Stimulated activated CD4-positive, alpha-beta T cell treated with anti-CD3 and anti-CD28 coated beads, Interleukin-15, amount 100 ng/mL, for 1 hour (primary cell): Measurements from ENCODE around the gene MED20.
"Not testable (repeated sequence)": the region's sequence is repeated elsewhere in the genome, so short reads cannot be mapped to it uniquely, and the experiment has no call there.

Experiments used
- DNase-seq, 2 donors: peaks; one replicate each; pipeline ENCODE4 v3.0.0-alpha.2; 2020; ENCODE audit warnings: low read depth in 1 of 2, low spot score in 1 of 2

Gene MED20, protein sequence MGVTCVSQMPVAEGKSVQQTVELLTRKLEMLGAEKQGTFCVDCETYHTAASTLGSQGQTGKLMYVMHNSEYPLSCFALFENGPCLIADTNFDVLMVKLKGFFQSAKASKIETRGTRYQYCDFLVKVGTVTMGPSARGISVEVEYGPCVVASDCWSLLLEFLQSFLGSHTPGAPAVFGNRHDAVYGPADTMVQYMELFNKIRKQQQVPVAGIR

DNA sequence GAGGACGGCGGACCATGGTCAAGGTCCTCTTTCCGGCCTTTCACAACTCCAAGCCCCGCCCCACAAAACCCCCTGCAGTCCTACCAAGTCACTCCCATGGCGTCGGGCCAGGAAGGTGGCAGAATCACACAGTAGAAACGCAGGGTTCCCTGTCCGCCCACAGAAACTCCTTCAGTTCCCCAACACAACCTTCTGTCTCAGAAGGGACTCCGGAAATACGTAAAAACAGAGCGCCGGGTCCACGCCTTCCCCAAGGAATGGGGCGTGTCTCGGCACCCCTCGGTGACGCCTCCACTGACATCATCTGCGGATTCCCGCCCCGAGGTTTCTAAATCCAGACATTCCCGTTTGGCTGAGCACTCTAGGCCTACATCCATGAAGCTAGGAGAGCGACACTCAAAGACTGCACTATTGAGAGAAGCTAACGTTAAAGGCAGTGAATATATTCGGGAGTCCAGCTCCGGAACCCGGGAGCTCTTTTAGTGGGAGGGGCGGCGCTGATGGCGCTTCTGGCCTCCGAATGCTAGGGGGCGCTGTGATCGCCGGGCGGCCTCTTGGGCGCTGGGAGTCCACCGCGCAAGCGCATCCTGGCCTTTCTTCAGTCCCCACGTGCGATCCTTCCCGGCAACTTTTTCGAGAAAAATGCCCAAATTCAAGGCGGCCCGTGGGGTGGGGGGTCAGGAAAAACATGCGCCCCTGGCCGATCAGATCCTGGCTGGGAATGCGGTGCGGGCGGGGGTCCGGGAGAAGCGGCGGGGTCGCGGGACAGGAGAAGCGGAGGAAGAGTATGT, at the start of gene MED20, which contains the start of gene BYSL:
Gene MED20, minus strand, starts transcription at position 219 of the 791 bp plus-strand sequence. Its CDS starts 121 bp downstream, at position 98.
Gene BYSL, plus strand, starts transcription at position 579 of the 791 bp plus-strand sequence. Its CDS starts 64 bp downstream, at position 643.
- DNase-seq: peak; percentile 88 to 92

DNA sequence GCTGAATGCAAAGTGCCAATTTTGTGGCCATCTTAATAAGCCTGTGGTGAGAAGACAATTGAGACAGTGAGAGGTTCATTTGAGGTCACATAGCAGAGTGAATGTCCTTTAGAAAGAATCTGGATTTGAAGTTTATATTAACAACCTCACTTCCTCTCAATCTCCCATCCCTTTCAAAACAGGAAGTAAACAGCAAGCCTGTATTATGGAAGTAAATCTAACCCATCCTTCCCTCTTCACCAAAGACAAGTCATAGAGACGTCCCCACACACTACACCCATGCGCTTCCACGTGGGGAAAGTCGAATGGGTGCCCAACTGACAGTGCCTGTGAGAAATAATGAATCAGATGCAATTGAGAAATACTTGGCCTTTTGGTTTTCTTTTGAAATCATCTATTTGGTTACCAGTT, 49.5 kb upstream of the MED20 start:
- peak in 1 of 2 donors; percentile 39 for DNase-seq

DNA sequence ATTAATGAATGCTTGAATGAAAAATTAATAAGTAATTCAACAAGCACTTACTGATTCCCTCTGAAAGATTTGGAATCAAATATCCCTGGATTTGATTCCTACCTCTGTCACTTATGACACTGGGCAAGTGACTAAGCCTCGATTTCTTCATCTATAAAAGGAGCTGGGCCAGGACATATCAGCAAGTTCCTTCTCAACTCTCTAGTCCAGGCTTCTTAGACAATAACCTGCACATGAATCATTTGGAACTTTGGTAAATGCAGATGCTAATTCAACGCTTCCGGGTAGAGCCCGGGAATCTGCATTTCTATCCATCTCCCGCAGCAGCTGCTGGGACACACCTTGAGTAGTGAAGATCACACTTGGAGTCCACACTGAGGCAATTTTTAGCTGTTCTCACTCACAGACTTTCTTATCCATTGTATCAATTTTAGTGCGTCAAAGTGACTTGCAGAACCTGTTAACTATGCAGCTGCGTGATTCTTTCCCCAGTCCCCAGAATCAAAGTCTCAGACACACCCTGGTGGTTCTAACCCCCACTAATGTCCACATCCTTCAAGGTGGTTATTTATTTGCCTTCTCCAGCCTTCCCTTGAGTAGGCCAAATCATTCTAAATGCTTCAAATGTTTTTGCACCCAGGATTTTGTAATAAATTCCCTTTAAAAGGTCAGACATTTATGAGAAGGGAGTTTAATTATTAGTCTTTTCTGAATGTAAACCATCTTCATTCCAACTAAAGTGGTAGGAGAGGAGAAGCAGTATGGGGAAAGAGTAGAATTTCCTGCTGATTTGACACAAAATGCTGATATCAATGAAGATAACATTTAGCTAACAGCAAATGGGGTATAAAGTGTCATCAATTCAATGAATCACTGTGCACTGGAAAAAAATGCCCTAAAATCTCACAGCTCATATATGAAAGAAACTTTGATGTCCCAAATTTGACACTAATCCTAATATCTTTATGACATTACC, 46.7 kb upstream of the MED20 start:
- DNase-seq: no peak

GRCh38 chr6:41966961-41967311, 46.0 kb upstream of the MED20 start:
- DNase-seq: no peak

DNA sequence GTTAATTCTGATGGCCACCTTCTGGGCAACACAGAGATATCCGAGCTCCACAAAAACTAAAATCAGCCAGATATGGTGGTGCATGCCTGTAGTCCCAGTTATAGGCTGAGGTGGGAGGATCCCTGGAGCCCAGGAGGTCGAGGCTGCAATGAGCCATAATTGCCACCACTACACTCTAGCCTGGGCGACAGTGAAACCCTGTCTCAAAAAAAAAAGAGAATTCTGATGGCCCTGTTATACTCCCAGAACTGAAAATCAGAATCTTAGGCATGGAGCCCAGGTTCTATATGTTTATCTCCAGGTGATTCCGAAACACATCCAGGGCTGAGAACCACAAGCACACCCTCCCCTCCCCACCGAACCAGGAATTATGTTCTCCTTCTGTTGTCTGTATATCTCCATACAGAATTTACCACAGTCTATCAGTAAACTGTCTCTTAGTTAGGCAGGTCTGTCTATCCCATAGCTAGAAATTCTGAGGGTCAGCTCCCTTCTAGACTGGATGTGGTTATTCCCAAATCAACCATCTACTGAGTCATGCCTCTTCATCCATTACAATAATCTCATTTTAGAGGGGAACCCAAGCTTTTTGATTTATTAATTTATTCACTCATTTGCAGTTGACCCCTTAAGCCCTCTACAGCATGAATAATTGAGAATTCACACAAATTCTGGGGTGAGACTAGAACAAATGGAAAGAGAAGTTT, 45.4 kb upstream of the MED20 start:
- no peak for DNase-seq

DNA sequence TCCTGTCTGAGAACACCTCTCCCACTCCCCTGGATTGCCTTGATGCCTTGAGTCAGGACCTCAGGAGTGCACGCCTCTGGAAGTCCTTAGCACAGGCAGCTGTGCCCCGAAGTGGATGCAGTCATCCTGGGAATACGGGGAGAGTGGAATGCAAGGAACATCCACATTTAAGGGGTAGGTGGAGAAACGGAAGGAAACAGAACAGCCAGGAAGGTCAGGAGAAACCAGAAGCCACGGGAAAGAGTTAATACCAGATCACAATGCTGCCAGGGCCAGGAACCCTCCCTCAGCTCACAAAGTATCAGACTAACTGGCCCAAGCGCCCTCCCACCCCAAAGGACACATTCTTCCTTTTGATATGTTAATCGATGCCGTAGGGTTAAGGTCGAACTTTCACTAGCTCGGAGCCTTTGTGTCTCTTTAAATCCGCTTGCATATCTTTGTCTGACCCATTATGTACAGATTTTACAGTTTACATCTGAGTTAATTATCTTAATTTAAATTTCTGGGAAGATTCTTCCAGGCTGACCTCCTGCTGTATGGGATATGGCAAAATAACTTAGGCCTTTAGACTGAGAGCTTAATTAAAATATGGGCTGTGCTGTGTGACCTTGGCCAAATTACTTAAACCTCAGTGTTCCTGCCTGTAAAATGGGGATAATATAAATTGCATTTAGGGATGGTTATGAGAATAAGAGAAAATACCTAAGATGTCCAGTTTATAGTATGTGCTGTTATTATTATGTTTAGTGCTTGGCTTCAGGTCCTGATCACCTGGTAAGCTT, 44.7 kb upstream of the MED20 start:
- DNase-seq: no peak

DNA sequence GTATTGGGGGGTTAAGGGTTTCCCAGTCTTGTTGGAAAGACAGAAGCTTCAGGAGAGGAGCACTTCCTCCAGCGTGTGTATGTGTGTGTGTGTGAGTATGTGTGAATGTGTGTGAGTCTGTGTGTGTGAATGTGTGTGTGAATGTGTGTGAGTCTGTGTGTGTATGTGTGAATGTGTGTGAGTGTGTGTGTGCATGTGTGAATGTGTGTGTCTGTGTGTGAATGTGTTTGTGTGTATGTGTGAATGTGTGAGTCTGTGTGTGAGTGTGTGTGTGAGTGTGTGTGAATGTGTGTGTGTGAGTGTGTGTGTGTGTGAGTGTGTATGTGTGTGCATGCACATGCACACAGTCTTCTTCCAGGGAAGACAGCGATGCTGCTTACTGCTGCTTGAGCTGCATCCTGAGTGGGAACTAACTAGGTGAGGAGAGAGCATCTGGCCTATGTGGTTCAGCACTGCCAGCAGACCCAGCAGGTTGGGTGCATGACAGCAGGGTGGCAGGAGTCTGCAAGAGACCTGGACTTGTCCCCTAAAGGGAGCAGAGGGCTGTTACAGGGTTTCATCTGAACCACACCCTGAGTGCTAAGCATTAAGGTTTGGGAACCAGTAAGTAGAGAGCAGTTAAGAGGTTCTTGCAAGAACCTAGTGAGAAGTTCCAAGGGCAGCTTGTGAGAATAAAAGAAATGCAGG, 43.4 kb upstream of the MED20 start:
- no peak for DNase-seq

DNA sequence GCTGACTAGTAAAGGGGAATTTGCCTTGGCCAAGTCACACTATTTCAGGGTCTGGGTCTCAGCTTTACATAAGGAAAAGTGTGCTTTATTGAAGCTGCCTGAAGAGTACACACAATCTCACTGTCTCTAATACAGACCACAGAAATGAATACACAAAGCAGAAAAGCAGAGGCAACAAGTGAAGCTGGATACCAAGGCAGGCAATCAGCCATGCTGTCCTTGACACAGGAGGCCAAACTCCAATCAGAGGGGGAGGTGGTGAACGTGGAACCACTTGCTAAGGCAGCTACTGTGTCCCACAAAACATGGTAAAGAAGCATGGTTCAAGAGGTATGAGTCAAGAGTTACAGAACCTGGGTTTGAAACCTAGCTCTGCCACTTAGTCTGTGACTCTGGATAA, 42.4 kb upstream of the MED20 start:
- no peak for DNase-seq

GRCh38 chr6:41960028-41960427, 39.1 kb upstream of the MED20 start:
- no peak for DNase-seq

- DNase-seq: no peak
These were observed 37.3 kb upstream of the MED20 start for GRCh38 chr6:41958022-41958856.

GRCh38 chr6:41957117-41957516, 36.2 kb upstream of the MED20 start:
- no peak for DNase-seq

DNA sequence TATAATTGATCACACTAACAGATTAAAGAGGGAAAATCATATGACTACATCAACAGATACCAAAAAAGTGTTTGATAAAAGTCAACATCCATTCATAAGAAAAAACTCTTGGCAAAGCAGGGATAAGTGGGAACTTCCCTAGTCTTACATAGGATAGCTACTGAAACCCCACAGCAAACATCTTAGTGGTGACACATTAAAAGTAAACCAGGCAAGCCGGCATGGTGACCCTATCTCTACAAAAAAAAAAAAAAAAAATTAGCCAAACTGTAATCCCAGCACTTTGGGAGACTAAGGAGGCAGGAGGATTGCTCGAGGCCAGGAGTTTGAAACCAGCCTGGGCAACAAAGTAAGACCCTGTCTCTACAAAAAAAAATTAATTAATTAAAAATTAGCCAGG, 34.5 kb upstream of the MED20 start:
- DNase-seq: no peak

DNA sequence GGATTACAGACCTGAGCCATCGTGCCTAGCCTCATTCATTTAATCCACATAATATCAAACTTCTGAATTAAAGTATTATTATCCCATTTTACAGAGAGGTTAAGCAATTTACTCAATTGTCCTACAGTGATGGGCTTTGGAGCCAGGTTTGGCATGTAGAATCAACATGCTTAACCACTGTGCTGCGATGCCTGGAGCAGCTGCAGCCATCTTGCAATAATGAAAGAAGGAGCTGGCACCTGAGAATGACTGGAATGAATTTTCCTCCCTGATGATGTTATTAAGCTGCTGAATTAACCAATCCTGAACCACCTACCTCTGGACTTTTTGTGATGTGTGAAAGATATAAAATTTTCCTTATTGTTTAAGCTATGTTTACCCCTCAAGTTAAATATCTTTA, 33.7 kb upstream of the MED20 start:
- no peak for DNase-seq

DNA sequence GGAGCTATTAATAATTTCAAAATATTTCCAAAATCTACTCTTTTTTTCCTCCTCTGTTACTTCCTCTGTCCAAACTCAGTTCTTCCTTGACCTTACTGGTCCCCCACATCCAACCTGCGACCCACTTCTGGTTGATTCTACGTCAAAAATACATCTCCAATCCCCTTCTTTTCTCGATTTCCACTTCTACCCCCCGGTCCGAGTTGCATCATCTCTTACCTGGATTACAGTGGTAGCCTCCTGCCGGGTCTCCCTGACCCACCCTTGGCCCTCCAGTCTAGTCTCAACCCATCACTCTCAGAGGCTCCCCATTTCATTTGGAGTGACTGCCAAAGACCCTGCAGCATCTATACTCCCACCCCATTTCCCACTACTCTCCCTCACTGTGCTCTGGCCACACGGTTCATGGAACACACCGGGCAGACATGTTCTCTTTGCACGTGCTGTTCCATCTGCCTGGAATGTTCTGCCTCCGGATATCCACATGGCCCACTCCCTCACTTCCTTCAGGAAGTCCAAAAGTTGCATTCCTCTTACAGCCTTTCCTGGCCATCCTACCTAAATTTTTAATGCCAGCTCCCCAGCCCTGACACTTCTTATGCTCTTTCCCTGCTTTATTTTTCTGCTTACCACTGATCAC, 26.8 kb upstream of the MED20 start:
- DNase-seq: no peak

- DNase-seq: no peak
These were observed 22.5 kb upstream of the MED20 start for GRCh38 chr6:41943456-41943855.

DNA sequence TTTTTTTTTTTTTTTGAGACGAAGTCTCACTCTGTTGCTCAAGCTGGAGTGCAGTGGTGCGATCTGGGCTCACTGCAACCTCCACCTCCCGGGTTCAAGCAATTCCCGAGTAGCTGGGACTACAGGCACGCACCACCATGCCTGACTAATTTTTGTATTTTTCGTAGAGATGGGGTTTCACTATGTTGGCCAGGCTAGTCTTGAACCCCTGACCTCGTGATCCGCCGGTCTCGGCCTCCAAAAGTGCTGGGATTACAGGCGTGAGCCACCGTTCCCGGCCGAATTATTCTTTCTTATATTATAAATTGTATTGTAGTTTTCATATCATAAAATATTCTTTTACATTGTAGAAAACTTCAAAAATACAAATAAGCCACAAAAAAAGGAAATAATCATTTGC, 21.9 kb upstream of the MED20 start:
- DNase-seq: not testable (repeated sequence)

DNA sequence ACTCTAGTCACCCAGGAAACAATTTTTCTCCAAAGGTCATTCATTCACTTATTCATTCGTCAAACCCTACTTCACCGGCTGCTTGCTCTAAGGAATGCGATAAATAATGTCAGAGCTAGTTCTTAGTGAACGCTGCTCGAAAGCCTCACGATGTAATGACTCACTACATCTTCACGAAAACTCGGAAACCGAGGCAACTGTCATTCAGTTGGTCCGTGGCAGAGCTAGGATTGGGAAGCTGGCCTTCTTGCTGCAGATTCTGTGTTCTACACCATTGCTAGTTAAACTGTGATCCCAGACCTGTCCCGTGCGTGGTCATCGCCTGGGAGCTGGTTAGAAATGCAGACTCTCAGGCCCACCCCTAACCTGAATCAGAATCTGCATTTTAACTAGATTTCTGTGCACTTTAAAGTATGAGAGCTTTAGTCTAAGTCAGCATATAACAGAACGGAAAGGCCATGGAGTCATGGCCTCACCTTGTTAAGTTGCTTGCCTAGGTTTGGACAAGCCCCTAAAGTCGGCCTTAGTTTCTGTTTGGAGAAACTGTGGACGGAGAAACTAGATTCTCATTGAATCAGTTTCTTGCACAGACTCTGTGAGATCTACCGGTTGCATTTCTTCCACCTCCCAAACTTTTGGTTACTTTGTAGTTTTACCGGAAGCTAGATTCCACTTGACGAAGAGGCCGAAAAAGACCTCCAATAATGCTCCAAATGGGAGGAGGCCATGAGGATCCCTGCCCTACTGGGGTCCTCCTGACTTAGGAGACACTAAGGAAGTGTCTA, 21.3 kb upstream of the MED20 start:
- DNase-seq: no peak
